Parietal lobe (tissue), 2 donors: ENCODE data around the gene ALDH3B1. TPM values are rescaled to one million over a fixed set of nuclear protein-coding genes. Genes with fewer than 3 reads are reported as not detected.

ENCODE experiments used
- small RNA-seq: library from RNA; depleted of rRNA; stranded (forward); fragments of <200 nt; gene quantifications from one replicate; pipeline ENCODE3, GENCODE V24; 2014; ENCODE audit warnings: low replicate concordance
- total RNA-seq: library from RNA; depleted of rRNA; stranded (reverse); fragments of >200 nt; gene quantifications from one replicate; pipeline ENCODE4 v1.2.3, GENCODE V29; 2014

Gene ALDH3B1, protein sequence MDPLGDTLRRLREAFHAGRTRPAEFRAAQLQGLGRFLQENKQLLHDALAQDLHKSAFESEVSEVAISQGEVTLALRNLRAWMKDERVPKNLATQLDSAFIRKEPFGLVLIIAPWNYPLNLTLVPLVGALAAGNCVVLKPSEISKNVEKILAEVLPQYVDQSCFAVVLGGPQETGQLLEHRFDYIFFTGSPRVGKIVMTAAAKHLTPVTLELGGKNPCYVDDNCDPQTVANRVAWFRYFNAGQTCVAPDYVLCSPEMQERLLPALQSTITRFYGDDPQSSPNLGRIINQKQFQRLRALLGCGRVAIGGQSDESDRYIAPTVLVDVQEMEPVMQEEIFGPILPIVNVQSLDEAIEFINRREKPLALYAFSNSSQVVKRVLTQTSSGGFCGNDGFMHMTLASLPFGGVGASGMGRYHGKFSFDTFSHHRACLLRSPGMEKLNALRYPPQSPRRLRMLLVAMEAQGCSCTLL
- 0.31 TPM for total RNA-seq

DNA sequence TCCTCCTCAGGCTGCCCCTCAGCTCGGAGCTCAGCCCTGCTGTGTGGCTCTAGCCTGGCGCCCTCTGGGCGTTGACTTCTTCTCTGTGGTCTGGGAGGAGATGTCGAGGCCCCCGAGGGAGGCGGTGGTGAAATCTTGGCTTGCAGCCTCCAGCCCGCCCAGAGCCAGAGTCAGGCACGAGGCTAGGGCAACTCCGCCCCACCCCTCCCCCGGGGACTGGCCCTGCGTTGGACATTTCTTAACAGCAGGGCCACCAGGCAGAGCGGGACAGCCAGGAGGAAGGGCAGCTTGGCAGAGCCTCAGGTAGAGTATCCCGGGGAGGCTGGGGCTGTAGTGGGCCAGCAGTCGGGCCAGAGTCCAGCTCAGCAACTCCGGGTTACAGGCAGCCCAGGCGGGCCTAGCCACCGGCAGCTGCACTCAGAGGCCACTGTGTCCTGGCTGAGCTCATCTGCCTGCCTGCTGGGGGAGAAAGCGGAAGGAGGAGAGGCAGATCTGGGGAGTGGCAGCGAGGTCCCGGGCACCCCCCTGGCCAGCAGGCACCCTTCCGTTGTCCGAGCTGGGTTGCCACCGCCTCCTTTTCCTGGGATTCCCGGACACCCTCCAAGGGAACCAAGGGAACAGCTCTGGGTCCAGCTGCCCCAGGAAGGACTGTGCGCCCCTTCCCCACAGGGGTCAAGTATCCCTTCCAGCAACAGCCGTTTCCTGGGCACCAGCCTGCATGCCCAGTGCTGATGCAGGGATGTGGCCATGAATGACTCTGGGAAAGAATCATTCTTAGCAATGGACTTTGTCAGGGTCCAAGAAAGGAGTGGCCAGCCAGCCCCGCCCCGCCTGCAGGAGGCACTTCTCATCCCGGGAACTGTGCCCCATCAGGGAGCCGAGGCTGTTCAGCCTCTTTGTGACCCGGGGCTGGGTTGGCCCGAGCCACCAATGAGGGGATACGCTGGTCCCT lies at the start of gene ALDH3B1:
Gene ALDH3B1, plus strand, starts transcription at position 238 of the 952 bp plus-strand sequence. CDS start 4,971 bp downstream, outside the sequence.

GRCh38 chr11:68003846-68004550 lies 6.1 kb upstream of the ALDH3B1 start, which contains the start of gene UNC93B1:
Gene UNC93B1, minus strand, starts transcription at chr11:68004097. Its CDS starts 54 bp downstream, at chr11:68004043.

GRCh38 chr11:68030318-68031143 lies 20.4 kb downstream of the ALDH3B1 start, which contains the start of gene NDUFS8:
Gene NDUFS8, plus strand, starts transcription at chr11:68030681. Its CDS starts 1,471 bp downstream, at chr11:68032152.

GRCh38 chr11:68038718-68039525 lies 28.8 kb downstream of the ALDH3B1 start, which contains the start of gene TCIRG1:
Gene TCIRG1, plus strand, starts transcription at chr11:68039025. Its CDS starts 2,247 bp downstream, at chr11:68041272.

Small RNAs within 50 kb of the gene (small RNA-seq; reads per million reads assigned to genes)
- not detected for gene MIR6753

Other genes starting within 250 kb of the ALDH3B1 start
- gene UNC93B1, start 6.2 kb upstream of the ALDH3B1 start, total RNA-seq = 3.4 TPM
- 57.3 TPM for gene NDUFS8, start 20.4 kb downstream of the ALDH3B1 start, total RNA-seq
- gene TCIRG1, start 28.7 kb downstream of the ALDH3B1 start, total RNA-seq = 4.7 TPM
- 72.0 TPM for gene CHKA, start 111.1 kb downstream of the ALDH3B1 start, total RNA-seq
- 164 TPM for gene KMT5B, start 203.0 kb downstream of the ALDH3B1 start, total RNA-seq